Stimulated activated CD4-positive, alpha-beta T cell treated with anti-CD3 and anti-CD28 coated beads, TNF-alpha, amount 100 ng/mL, for 24 hours (primary cell): Measurements from ENCODE around the gene CD300LG.
"Not testable (repeated sequence)": the region's sequence is repeated elsewhere in the genome, so short reads cannot be mapped to it uniquely, and the experiment has no call there.

ENCODE experiments used
- DNase-seq, 3 experiments: peaks; one replicate each; pipeline ENCODE4 v3.0.0-alpha.2; 2020; ENCODE audit warnings: low read depth in 3 of 3

CD300LG gene

GRCh38 chr17:43825567-43825966 lies 21.4 kb upstream of the CD300LG start:
- no peak for DNase-seq

GRCh38 chr17:43826206-43826605 lies 20.8 kb upstream of the CD300LG start:
- DNase-seq: no peak

DNA sequence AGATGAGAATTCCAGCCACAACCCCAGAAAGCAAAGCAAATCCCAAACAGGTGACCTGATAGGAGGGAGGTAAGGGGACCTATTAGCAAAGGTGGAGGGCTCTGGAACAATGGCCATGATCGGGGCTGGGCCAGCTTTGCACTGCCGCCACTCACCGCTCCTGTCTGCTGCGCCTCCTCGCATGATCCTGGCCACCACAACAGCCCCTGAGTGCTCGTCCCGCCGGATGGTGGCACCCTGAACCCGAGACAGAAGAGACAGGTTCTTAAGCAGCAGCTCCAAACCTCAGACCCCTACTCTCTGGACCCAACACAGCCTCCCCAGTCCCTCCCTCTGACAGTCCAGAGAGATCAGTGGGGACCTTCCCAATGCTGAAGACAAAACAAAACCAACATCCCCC lies 19.4 kb upstream of the CD300LG start:
- DNase-seq: no peak

DNA sequence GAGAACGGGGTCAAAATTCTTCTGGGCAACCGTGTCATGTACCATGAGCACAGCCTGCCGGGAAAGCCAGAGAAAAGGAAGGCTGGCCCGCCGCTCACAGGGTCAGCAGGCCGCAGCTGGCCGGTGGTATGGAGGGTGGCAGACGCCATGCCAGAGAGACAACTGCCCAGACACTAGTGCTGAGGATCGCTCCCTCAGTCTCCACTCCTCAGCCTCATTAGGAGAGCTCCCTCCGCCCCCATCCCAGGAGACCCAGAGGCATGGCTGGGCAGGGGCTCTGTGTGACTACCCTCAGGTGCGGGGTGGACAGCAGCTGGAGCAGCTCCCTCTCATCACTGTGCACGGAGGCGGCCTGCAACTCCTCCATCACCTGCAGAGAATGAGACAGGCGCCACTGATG lies 17.2 kb upstream of the CD300LG start:
- no peak for DNase-seq

DNA sequence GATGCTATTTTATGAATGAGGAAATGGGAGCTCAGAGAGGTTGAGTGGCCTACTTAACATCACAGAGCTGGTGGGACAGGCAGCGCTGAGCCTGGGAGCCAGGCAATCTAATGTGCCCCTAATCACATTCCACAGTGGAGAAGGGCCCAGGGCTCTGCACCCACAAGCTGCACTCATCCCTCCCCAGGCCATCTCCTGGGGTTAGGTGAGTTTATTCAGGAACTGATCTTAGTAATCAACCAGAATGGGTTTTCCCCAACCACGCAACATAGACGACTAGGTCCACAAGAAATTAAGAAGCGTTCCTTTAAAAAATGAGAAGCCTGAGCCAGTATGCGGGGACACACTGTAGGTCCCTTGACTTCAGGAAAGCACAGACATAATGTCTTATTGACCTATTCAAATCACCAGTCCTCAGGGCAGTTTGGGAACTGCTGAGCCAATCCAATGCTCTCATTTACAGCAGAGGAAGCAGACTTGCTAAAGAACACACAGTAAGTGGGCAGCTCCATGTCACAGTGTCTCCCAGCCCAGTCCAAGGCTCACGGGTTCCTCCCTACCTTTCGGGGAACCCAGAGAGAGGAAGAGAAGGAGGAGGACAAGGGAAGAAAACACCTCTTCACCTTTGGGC lies 16.4 kb upstream of the CD300LG start:
- DNase-seq: no peak

DNA sequence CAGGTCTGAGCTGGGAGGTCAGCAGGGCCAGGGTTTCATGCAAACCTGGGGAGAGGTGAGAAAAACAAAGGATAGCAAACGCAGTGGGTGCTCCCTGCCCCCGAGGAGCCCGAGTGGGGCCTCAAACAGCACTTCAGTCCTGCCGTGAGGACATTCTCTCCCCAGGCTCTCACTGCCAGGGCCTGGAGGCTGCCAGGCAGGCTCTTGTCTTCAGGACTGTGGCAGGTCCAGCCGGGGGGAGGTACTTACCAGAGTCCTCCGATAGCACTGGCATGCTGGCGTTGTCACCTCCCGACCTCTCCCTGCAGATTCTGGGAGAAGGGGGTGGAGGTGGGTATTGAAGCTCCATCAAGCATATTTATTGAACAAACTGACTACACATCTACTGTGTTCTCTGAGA lies 15.3 kb upstream of the CD300LG start:
- no peak for DNase-seq

DNA sequence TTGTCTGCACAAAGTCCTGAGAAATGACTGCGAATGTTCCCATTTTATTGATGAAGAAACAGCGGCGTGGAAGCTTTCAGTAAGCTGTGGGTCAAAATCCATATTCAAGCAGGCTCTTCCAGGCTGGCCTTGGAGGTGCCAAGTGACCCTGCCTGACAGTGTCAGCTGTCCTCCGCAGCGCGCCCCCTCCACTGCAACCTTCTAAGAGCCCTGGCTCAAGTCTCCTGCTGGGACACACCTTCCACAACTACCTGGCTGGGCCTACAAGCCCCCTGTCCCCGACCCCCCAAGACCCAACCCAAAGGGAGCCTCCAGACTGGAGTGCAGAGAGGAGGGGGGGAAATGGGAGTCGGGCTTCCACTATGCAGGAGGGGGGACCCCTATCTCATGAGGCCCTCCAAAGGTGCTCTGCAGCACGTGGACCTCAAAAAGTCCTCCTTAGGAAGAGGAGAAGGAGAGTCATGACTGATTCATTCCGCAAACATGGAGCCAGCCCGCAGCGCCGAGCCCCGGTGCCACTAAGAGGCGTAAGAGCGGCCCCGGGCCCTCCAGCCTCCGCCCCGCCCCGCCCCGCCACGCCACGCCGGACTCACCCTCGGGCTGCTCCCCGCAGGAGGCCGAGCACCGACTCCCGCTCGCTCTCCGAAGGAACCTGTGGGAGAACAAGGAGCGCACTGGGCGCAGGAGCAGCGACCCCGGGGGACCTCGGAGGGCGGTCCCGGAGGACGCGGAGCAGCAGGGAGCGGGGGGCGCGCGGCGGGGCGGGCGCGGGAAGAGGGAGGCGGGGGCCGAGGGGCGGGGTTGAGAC lies 14.6 kb upstream of the CD300LG start:
- DNase-seq: peak in 1 of 3 experiments; percentile 16

DNA sequence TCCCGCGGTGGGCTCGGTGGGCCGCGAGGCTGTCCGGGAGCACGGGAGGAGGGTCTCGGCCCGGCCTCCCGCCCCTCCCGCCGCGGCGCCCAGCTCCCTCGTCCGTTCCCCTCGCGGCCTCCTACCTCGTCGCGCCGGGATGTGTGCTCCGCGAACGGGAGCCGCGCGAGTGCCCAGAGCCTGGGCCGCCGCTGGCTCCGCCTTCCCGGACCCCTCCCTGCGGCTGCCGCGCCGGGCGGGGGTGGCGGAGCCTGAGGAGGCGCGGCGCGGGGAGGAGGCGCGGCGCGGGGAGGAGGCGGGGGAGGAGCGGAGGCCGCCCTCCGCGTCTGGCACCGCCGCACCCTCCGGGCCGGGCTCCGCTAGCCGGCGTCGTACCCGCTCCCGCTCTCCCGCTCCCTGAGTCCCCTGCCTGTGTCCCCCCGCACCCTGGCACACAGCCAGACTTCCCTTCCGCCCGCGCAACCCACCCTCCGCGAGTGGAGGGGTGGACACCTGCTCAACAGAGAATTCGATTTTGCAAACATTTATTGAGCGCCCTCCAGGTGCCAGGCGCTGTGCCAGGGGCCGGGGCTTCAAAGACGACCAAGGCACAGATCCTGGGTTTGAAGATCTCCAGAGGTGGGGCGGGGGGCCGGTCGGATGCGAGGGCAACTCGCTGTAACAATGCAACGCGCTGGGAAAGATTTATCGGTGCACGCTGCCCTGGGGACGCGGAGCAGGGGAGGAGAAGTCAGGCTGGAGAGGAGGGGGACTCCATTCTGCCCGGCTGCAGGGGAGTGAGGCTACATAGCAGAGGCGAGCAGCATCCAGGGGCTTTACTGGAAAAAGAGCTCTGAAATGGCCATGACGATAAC lies 13.8 kb upstream of the CD300LG start, which contains the start of gene MPP3:
TSS of gene MPP3 (minus strand) at position 171 of the 854 bp plus-strand sequence. CDS start 1,240 bp downstream, outside the sequence.
- DNase-seq: peak in 2 of 3 experiments; percentile 9 to 43

GRCh38 chr17:43834106-43834505 lies 12.9 kb upstream of the CD300LG start:
- no peak for DNase-seq

DNA sequence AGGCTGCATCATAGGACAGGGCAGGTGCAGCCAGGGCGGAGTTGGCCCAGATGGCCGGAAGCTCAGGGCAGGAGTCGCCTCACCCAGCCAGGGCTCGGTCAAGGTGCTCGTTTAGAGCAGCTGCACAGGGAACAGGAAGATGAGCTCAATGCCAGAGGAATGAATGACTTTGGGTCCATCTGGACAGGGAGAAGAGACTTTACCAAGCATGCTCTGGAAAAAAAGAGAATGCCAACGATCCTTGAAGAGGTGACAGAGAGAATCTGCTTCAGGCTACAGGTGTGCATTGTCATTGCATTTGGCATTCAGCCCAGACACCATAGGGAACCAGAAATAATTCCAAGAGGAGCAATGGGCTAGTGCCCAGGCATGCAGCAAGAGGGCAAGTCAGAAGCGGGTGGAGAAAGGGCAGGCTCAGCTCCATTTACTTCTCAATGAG lies 7.3 kb upstream of the CD300LG start:
- no peak for DNase-seq

GRCh38 chr17:43840814-43841213 lies 6.2 kb upstream of the CD300LG start:
- no peak for DNase-seq

DNA sequence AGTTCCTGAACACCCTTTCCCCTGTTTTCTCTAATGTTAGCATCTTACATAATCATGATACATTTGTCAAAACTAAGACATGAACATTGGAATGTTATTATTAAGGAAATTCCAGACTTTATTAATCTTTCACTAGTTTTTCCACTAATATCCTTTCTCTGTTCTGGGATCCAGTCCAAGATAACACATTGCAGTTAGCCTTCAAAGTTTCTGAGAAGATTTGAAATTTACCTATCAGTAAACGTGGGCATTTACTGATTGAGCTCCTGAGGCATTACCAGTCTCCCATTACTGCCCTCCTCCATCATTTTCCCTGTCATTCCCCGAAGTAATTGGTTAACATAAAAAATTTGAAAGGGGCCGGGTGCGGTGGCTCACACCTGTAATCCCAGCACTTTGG lies 5.7 kb upstream of the CD300LG start:
- no peak for DNase-seq

GRCh38 chr17:43842091-43842974 lies 4.6 kb upstream of the CD300LG start:
- not testable (repeated sequence) for DNase-seq

- no peak for DNase-seq
These were observed 4.0 kb upstream of the CD300LG start for GRCh38 chr17:43842975-43843325.

DNA sequence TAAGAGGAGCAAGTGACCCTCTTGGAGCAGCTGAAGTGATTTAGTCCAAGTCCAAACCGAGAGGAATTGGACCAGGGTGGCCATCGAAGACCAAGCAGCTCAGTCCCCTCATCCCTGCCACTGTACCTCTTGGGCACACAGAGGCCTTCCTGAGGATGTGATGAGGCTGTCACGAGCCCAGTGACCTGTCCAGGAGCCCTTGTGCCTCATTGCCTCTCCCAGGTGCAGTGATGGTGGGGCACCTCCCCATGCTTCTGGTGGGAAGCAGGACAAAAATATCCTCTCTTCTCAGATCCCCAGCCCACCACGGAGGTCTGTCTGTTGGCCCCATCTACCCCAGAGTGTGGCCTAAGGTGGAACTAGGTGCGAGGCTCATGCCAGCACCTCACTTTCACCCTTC lies 2.7 kb upstream of the CD300LG start:
- DNase-seq: no peak

GRCh38 chr17:43845766-43846165 lies 1.2 kb upstream of the CD300LG start:
- no peak for DNase-seq

DNA sequence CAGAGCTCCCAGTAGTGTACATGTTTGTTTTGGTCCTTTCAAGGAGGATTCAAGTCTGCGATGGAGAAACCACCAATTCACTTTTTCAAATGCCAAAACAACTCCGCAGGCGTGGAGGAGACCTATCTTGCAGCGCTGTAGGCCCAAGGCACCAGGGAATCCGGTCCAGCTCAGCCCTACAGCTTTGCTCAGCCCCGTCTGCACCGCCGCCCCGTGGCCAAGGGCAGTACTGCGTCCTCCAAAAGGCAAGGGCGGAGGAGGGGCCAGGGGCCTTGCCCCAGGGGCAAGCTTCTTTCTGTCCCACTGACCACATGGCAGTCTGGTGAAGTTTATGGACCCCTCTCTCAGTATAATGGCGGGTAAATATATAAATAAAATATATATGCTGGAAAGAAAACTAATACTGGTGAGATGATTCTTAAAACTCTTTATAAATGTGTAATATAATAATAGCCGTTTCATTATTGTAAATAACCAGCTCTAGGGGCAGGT lies 709 bp upstream of the CD300LG start:
- peak; percentile 56 to 80 (median 58) for DNase-seq

- no peak for DNase-seq
These were observed 1.6 kb downstream of the CD300LG start for GRCh38 chr17:43848601-43849000.

GRCh38 chr17:43849116-43849515 lies 2.1 kb downstream of the CD300LG start:
- DNase-seq: no peak

- DNase-seq: no peak
These were observed 5.6 kb downstream of the CD300LG start for GRCh38 chr17:43852571-43852970.

DNA sequence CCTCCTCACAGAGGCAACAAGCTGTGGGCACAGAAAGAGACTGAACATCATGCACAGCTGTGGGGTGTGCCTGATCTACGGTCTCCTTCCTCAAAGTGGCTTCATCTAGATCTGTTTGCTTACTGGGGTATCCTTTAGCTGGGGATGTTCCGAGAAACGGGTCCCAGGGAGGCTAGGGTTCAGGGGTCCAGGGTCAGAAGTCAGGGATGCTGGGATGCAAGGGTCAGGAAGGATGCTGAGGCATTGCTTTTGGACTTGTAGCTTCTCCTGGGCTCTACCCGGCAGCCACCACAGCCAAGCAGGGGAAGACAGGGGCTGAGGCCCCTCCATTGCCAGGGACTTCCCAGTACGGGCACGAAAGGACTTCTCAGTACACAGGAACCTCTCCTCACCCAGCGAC lies 6.6 kb downstream of the CD300LG start:
- no peak for DNase-seq
